K562 (cell line): ENCODE measurements around the gene NFIL3. TPM values are rescaled to one million over a fixed set of nuclear protein-coding genes. Genes with fewer than 3 reads are reported as not detected.
"Not testable (repeated sequence)": the region's sequence is repeated elsewhere in the genome, so short reads cannot be mapped to it uniquely, and the experiment has no call there.

Experiments
- ATAC-seq: fragments of 200-7000 bp; cut with Tn5 transposase; 3 replicates; pipeline ENCODE4 v1.9.1; 2020; ENCODE audit warnings: moderate library complexity
- BruUV-seq: library from RNA; stranded (reverse); fragments of 400-500 nt; replicated peaks from 2 replicates; lab custom pipeline; 2021; lab: Mats Ljungman, UMichigan
- CTCF ChIA-PET: fragments of 300-600 bp; formaldehyde crosslinking; extraction: SDS; loops from one replicate; lab custom pipeline; 2021; ENCODE audit warnings: low intra/inter-chr PET ratio; lab: Yijun Ruan, JAX
- POLR2A ChIA-PET: fragments of 300-600, 350-650 bp; sonication (Branson Sonifier 250); formaldehyde crosslinking; extraction: SDS; loops from one replicate; lab custom pipeline; 2021; ENCODE audit warnings: antibody characterized with exemption, inconsistent platforms; lab: Yijun Ruan, JAX
- DNase-seq, 4 experiments: peaks; one replicate each; pipeline versions ENCODE4 v3.0.0 to v3.0.0-alpha.2; 2011 to 2018; ENCODE audit warnings: low spot score in 3 of 4, mixed read lengths in 3 of 4; ENCODE audit errors: extremely low read depth in 1 of 4
- FAIRE-seq: peaks from 2 replicates; lab custom pipeline; 2011; peaks lifted over from hg19 to GRCh38; lab: Jason Lieb, UNC
- H2AFZ ChIP-seq: 2 replicates; pipeline ENCODE4 v1.6.0; 2011; ENCODE audit warnings: low read depth, low read length, control low read depth, inconsistent platforms
- H3K27ac ChIP-seq: fragments of 200-600 bp; 3 replicates; pipeline ENCODE4 v1.8.0; 2011; ENCODE audit warnings: low read depth, mild to moderate bottlenecking, control low read depth, inconsistent platforms, low read length, moderate library complexity, mixed read lengths; ENCODE audit errors: extremely low read depth
- H3K27me3 ChIP-seq, 2 experiments: fragments of 300-600 bp in 1 of 2; 2 replicates in 1 of 2; 3 replicates in 1 of 2; pipeline versions ENCODE4 v1.6.0 to v1.8.0; 2011; ENCODE audit warnings: inconsistent platforms in 2 of 2, low read length in 2 of 2, mild to moderate bottlenecking in 1 of 2, mixed read lengths in 1 of 2, moderate library complexity in 1 of 2; ENCODE audit not compliant: control insufficient read depth in 2 of 2, insufficient read depth in 2 of 2
- H3K36me3 ChIP-seq: fragments of 300-600 bp; 3 replicates; pipeline ENCODE4 v1.8.0; 2011; ENCODE audit warnings: mild to moderate bottlenecking, low read length, inconsistent platforms; ENCODE audit not compliant: control insufficient read depth, insufficient read depth
- H3K4me1 ChIP-seq, 2 experiments: fragments of 200-600 bp in 1 of 2; replicated peaks in 1 of 2; 2 replicates in 1 of 2; 3 replicates in 1 of 2; pipeline versions ENCODE4 v1.5.1 to v1.8.0; 2011; ENCODE audit warnings: inconsistent platforms in 2 of 2, low read length in 2 of 2, mild to moderate bottlenecking in 1 of 2, mixed read lengths in 1 of 2, moderate library complexity in 1 of 2; ENCODE audit not compliant: control insufficient read depth in 2 of 2, insufficient read depth in 2 of 2
- H3K4me2 ChIP-seq: 2 replicates; pipeline ENCODE4 v1.6.1; 2011; ENCODE audit warnings: low read length, control low read depth, inconsistent platforms, mixed read lengths; ENCODE audit not compliant: insufficient read depth
- H3K4me3 ChIP-seq: fragments of 200-600 bp; sonication (generic), shearing (Covaris generic); 2 replicates; pipeline ENCODE4 v1.5.1; 2016; ENCODE audit warnings: control low read depth, inconsistent platforms
- H3K79me2 ChIP-seq: fragments of 200-600 bp; 3 replicates; pipeline ENCODE4 v1.8.0; 2011; ENCODE audit warnings: low read length, inconsistent platforms; ENCODE audit not compliant: control insufficient read depth, insufficient read depth
- H3K9ac ChIP-seq, 2 experiments: 2 replicates each; pipeline versions ENCODE4 v1.6.0 to v1.6.1; 2011; ENCODE audit warnings: low read depth in 2 of 2, low read length in 2 of 2, control low read depth in 1 of 2, inconsistent platforms in 1 of 2, mild to moderate bottlenecking in 1 of 2, mixed read lengths in 1 of 2; ENCODE audit not compliant: insufficient read depth in 1 of 2
- H3K9me1 ChIP-seq: one replicate; pipeline ENCODE4 v1.6.0; 2011; ENCODE audit warnings: inconsistent platforms, mild to moderate bottlenecking, low read length, moderate library complexity; ENCODE audit not compliant: control insufficient read depth, insufficient read depth
- H3K9me3 ChIP-seq: replicated peaks from 2 replicates; pipeline ENCODE4 v1.5.1; 2011; ENCODE audit warnings: low read depth, low read length, inconsistent platforms; ENCODE audit not compliant: control insufficient read depth, insufficient read depth
- H4K20me1 ChIP-seq: replicated peaks from 2 replicates; pipeline ENCODE4 v1.6.1; 2011; ENCODE audit warnings: low read length, inconsistent platforms, mixed read lengths; ENCODE audit not compliant: control insufficient read depth, insufficient read depth
- MXD1 ChIP-seq: fragments of 250-450 bp; sonication (Bioruptor Pico); IDR thresholded peaks from 2 replicates; pipeline ENCODE4 v1.8.0; 2021; ENCODE audit warnings: borderline replicate concordance, mild to moderate bottlenecking, moderate library complexity; ENCODE audit not compliant: poor library complexity, severe bottlenecking
- NEUROD1 ChIP-seq: fragments of 150-350 bp; IDR thresholded peaks from 2 replicates; pipeline ENCODE4 v1.6.1; 2014; ENCODE audit warnings: borderline replicate concordance, low read length, low read depth; ENCODE audit not compliant: partially characterized antibody
- WGBS: fragments of 100-300 bp; shearing (Covaris generic); methylation state at CpG from one replicate; pipeline ENCODE4 v1.1.6; 2016; ENCODE audit warnings: low coverage, mixed read lengths; ENCODE audit not compliant: insufficient coverage; ENCODE audit errors: missing lambda C conversion rate; 5-methylcytosine and 5-hydroxymethylcytosine counted together
- in situ Hi-C: fragments of 300-500 bp; cut with MboI; formaldehyde crosslinking; loops from 4 replicates; pipeline ENCODE4 v1.15.0; 2018; ENCODE audit warnings: inconsistent platforms, mixed read lengths
- intact Hi-C: fragments of 100-400 bp; cut with micrococcal nuclease; formaldehyde crosslinking; loops from 2 replicates; pipeline ENCODE4 v1.14.2; 2022
- polyA plus RNA-seq, 8 experiments: library from polyadenylated mRNA; depleted of rRNA in 4 of 8; stranded (reverse) in 5 of 8; unstranded in 3 of 8; fragments of >200 nt; fragmentation: Nextera tagmentation in 2 of 8; fragmentation: Illumina TruSeq in 1 of 8; extraction: Ambion mirVana in 2 of 8; extraction: Trizol in 1 of 8; gene quantifications; 2 replicates each; pipeline versions ENCODE4 v1.2.1 to v1.2.3, GENCODE V29; 2011 to 2014; ENCODE audit warnings: inconsistent platforms in 1 of 8, missing spikeins in 1 of 8
- total RNA-seq, 7 experiments: library from RNA; depleted of rRNA in 6 of 7; stranded (reverse); fragments of >200 nt in 6 of 7; fragmentation: Illumina TruSeq in 2 of 7; extraction: Trizol in 2 of 7; gene quantifications; 2 replicates each; pipeline versions ENCODE4 v1.2.1 to v1.2.3, GENCODE V29; 2011 to 2021; ENCODE audit warnings: low replicate concordance in 1 of 7

Gene NFIL3
- total and polyA plus RNA-seq, 9 of the 15 experiments (the other 6 are each of a cell fraction or from before 2014, with no cell fraction given), result 3.2 to 16.1 (median 9.3) TPM

GRCh38 chr9:91371894-91372293 lies 51.7 kb downstream of the NFIL3 start:
- in situ Hi-C loops (no loop called here), intact Hi-C loops (no loop called here)
- TF ChIP-seq NEUROD1, result no peak
- TF ChIP-seq MXD1 (CRISPR knock-in tag), result no peak
- H3K4me2 ChIP-seq, result no peak overlapping the region
- H3K27me3 ChIP-seq, result no peaks in the 10 kb centered on the region
- POLR2A ChIA-PET, result interaction anchor here (0.8 kb wide), 1 partner anchor 11 kb away, joined by 3 read pairs; no protein-coding TSS in a partner anchor
- CTCF ChIA-PET, result no interaction called here
- H3K27ac ChIP-seq, result no peak overlapping the region
- FAIRE-seq, result no peak
- H3K79me2 ChIP-seq, result no peaks in the 10 kb centered on the region
- no peaks in the 10 kb centered on the region for H3K9me1 ChIP-seq
- no peaks in the 10 kb centered on the region for H4K20me1 ChIP-seq
- peak in 1 of 4 experiments; percentile 8 for DNase-seq
- WGBS, result 0% methylated on average over 1 of the region's 1 CpG
- H3K4me1 ChIP-seq, result no peaks in the 10 kb centered on the region; a peak in 1 of 5 replicates
- H2AFZ ChIP-seq, result no peak overlapping the region
- H3K9ac ChIP-seq, result no peak overlapping the region
- H3K4me3 ChIP-seq, result no peak overlapping the region
- H3K9me3 ChIP-seq, result no peaks in the 10 kb centered on the region
- H3K36me3 ChIP-seq, result no peaks in the 10 kb centered on the region
- no TSS peak for BruUV-seq
- peak; percentile 26; the same call in 1 of the 3 replicates for ATAC-seq

GRCh38 chr9:91370006-91370405 lies 53.6 kb downstream of the NFIL3 start:
- intact Hi-C loops, ATAC-seq, in situ Hi-C loops, H3K4me3 ChIP-seq, FAIRE-seq, CTCF ChIA-PET, H2AFZ ChIP-seq, H3K27me3 ChIP-seq, H3K79me2 ChIP-seq, H3K9ac ChIP-seq, H3K9me3 ChIP-seq, BruUV-seq, H4K20me1 ChIP-seq, H3K4me1 ChIP-seq, DNase-seq, H3K4me2 ChIP-seq, H3K36me3 ChIP-seq, H3K9me1 ChIP-seq, H3K27ac ChIP-seq: not testable (repeated sequence)
- POLR2A ChIA-PET, result interaction anchor here (0.6 to 1.2 kb wide), 2 partner anchors 9 to 27 kb away, joined by 3 read pairs; no protein-coding TSS in a partner anchor
- 25% methylated on average over 3 of the region's 3 CpGs for WGBS
